Measurements from ENCODE around the gene GSTM1. TPM values are rescaled to one million over a fixed set of nuclear protein-coding genes. Genes with fewer than 3 reads are reported as not detected.
A peak's percentile ranks its signal among the peaks of the same experiment; 100 is the strongest.
"Not testable (repeated sequence)": the region's sequence is repeated elsewhere in the genome, so short reads cannot be mapped to it uniquely, and the experiment has no call there.

The GSTM1 gene
- polyA plus RNA-seq, 3 donors = 2.3 to 121 (median 105) TPM

- DNase-seq = no peak
Observed at GRCh38 chr1:109658533-109659042, 29.0 kb upstream of the GSTM1 start.

- DNase-seq = no peak
Observed at GRCh38 chr1:109659145-109659544, 28.5 kb upstream of the GSTM1 start.

GRCh38 chr1:109659997-109660690 lies 27.5 kb upstream of the GSTM1 start:
- peak; percentile 84 for DNase-seq

GRCh38 chr1:109660691-109661026 lies 27.0 kb upstream of the GSTM1 start:
- DNase-seq = not testable (repeated sequence)

GRCh38 chr1:109661391-109661790 lies 26.2 kb upstream of the GSTM1 start:
- no peak for DNase-seq

- DNase-seq = no peak
Observed at GRCh38 chr1:109664671-109665070, 22.9 kb upstream of the GSTM1 start.

GRCh38 chr1:109667452-109668122 lies 20.0 kb upstream of the GSTM1 start, which contains the start of gene GSTM2:
TSS of gene GSTM2 (plus strand) at chr1:109668057. CDS start at chr1:109668116, 59 bp downstream.
- DNase-seq = peak; percentile 93

- no peak for DNase-seq
Observed at GRCh38 chr1:109668123-109668775, 19.4 kb upstream of the GSTM1 start.

GRCh38 chr1:109669246-109669948 lies 18.2 kb upstream of the GSTM1 start:
- DNase-seq = no peak

GRCh38 chr1:109669949-109670302 lies 17.7 kb upstream of the GSTM1 start:
- not testable (repeated sequence) for DNase-seq

GRCh38 chr1:109671067-109671466 lies 16.6 kb upstream of the GSTM1 start:
- no peak for DNase-seq

- not testable (repeated sequence) for DNase-seq
Observed at GRCh38 chr1:109673861-109674260, 13.8 kb upstream of the GSTM1 start.

- not testable (repeated sequence) for DNase-seq
Observed at GRCh38 chr1:109676683-109677381, 10.8 kb upstream of the GSTM1 start.

GRCh38 chr1:109677459-109677858 lies 10.2 kb upstream of the GSTM1 start:
- DNase-seq = no peak

- not testable (repeated sequence) for DNase-seq
Observed at GRCh38 chr1:109678637-109679036, 9.0 kb upstream of the GSTM1 start.

GRCh38 chr1:109684777-109685176 lies 2.8 kb upstream of the GSTM1 start:
- not testable (repeated sequence) for DNase-seq

GRCh38 chr1:109685399-109685798 lies 2.2 kb upstream of the GSTM1 start:
- DNase-seq = not testable (repeated sequence)

- not testable (repeated sequence) for DNase-seq
Observed at GRCh38 chr1:109685890-109686289, 1.7 kb upstream of the GSTM1 start.

GRCh38 chr1:109687109-109687508 lies 508 bp upstream of the GSTM1 start:
- not testable (repeated sequence) for DNase-seq

GRCh38 chr1:109689844-109690405 lies 2.3 kb downstream of the GSTM1 start:
- DNase-seq = no peak

- no peak for DNase-seq
Observed at GRCh38 chr1:109691759-109692158, 4.1 kb downstream of the GSTM1 start.

Data from renal pelvis (tissue), 4 donors.